Measurements from ENCODE around the gene CLTCL1. TPM values are rescaled to one million over a fixed set of nuclear protein-coding genes. Genes with fewer than 3 reads are reported as not detected.

CLTCL1 gene
- polyA plus RNA-seq, 3 donors from 2014 or later, result 0.06 to 0.37 (median 0.19) TPM

DNA sequence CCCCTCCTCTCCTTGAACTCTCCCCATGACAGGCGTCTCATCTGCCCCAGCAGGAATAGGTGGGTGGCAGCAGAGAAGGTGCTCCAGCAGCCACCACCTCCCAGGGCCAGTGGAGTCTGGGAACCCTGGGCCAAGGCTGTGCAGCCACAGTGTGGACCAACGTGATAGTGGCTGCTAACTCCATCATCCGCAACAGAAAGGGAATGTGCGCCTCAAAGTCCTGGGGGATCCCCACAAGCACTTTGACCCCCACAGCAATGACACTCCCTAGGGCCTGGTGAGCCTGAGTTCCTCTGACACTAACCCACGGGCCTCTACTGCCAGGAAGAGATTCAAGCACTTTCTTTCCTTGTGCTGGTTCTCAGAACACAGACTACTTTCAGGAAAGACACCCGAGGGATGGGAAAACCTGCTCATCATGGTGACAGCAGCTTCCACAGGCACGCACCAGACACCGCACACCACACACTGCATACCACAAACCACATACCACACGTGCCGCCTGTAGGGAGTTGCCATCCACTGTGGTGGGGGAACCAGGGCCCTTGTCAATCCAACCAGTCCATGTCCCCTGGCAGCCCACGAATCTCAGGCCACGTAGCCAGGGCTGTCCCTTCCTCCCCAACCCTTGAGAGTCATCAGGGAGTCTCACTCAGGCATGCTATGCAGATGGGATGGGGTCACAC, 109.6 kb downstream of the CLTCL1 start:
- H3K27ac Mint-ChIP-seq, result no peak overlapping the region
- peaks cover 0 to 3% (median 2%) of the 10 kb centered on the region in 3 donors for H3K27me3 Mint-ChIP-seq (ENCODE audit: low read depth in 3 of 3)
- no peaks in the 10 kb centered on the region for H3K9me3 Mint-ChIP-seq
- no peak for DNase-seq
- peaks cover 6 to 7% of the 10 kb centered on the region in 2 donors for H3K4me1 Mint-ChIP-seq
- peak overlapping the region in 1 of 5 donors; percentile 36 for H3K4me3 Mint-ChIP-seq
- no peaks in the 10 kb centered on the region for H3K36me3 Mint-ChIP-seq

GRCh38 chr22:19180740-19181410, 110.6 kb downstream of the CLTCL1 start:
- no peak overlapping the region for H3K27ac Mint-ChIP-seq
- no peak for DNase-seq

DNA sequence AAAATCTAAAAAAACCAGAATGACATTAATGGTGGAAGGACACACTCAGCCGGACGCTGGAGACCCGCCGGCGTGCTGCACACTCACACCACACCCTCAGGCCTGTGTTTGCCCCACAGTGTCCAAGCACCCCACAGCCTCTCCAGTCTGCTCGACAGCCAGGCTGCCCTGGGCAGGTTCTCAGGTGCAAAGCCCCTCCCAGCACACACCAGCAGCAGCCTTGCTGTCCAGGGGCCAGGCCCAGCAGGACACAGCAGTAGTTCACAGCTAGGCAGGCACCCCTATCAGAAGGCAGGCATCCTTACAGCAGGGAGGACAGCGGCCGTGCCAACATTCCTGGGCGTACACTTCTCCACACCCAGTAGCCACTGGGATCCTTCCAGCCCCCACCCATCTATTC, 111.3 kb downstream of the CLTCL1 start:
- peaks cover 7 to 8% of the 10 kb centered on the region in 2 donors for H3K4me1 Mint-ChIP-seq
- no peak for DNase-seq
- H3K9me3 Mint-ChIP-seq, result no peaks in the 10 kb centered on the region
- H3K36me3 Mint-ChIP-seq, result no peaks in the 10 kb centered on the region
- peaks cover 0 to 3% (median 2%) of the 10 kb centered on the region in 3 donors for H3K27me3 Mint-ChIP-seq (ENCODE audit: low read depth in 3 of 3)
- H3K4me3 Mint-ChIP-seq, result no peak overlapping the region
- no peak overlapping the region for H3K27ac Mint-ChIP-seq

More at GRCh38 chr22:19180740-19181410, 110.6 kb downstream of the CLTCL1 start:
- Mint-ChIP-seq H3K27me3 (ENCODE audit: low read depth in 3 of 3) (peaks cover 0 to 3% (median 2%) of the 10 kb centered on the region in 3 donors), H3K36me3 (no peaks in the 10 kb centered on the region), H3K9me3 (no peaks in the 10 kb centered on the region), H3K4me3 (no peak overlapping the region), H3K4me1 (peaks cover 7 to 8% of the 10 kb centered on the region in 2 donors)

- H3K4me3 Mint-ChIP-seq, result peak overlapping the region; percentile 85 to 97 (median 89)
These were observed 111.9 kb downstream of the CLTCL1 start for GRCh38 chr22:19179497-19180048.

GRCh38 chr22:19178657-19179496, 112.6 kb downstream of the CLTCL1 start, which contains the start of gene SLC25A1:
SLC25A1 (minus strand) TSS chr22:19178736; CDS start chr22:19178673, 63 bp downstream.
- H3K36me3 Mint-ChIP-seq, result no peaks in the 10 kb centered on the region
- no peaks in the 10 kb centered on the region for H3K9me3 Mint-ChIP-seq

More at GRCh38 chr22:19179497-19180048, 111.9 kb downstream of the CLTCL1 start:
- Mint-ChIP-seq H3K27ac (peak overlapping the region; percentile 78 to 94 (median 85)), H3K4me1 (peaks cover 7 to 8% of the 10 kb centered on the region in 2 donors), H3K36me3 (no peaks in the 10 kb centered on the region), H3K27me3 (ENCODE audit: low read depth in 3 of 3) (peaks cover 0 to 3% (median 3%) of the 10 kb centered on the region in 3 donors), H3K9me3 (no peaks in the 10 kb centered on the region)
- DNase-seq, result peak; percentile 47 to 61 (median 60)

DNA sequence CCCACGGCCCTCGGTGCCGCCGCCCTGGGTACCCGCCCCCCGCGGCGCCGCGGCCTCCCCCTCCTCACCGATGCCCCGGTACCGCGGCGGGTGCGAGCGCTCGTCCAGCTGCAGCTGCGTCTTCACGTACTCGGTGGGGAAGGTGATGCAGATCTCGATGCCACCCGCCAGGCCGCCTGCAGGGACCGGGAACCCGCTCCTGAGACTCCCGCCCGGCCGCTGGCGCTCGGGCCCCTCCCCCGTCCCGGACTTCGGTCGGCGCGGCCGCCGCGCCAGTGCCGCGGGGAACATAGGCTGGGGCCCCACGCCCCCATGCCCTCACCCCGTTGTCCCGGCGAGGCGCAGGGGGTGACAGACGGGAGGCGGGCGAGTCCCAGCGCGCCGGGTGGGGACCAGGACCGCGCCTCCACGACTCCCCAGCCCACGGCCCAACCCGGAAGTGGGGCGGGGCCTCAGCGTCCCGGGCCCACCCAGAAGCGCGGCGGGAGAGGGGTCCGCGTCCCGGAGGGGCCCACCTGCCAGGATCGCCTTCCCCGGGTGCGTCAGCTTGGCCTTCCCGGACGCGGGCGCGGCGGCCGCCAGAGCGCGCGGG, 113.4 kb downstream of the CLTCL1 start:
- H3K9me3 Mint-ChIP-seq, result no peaks in the 10 kb centered on the region

More at GRCh38 chr22:19178657-19179496, 112.6 kb downstream of the CLTCL1 start, which contains the start of gene SLC25A1:
- Mint-ChIP-seq H3K27ac (peak within 1 kb of the TSS; percentile 78 to 94 (median 85)), H3K4me3 (peak within 1 kb of the TSS; percentile 85 to 97 (median 89)), H3K4me1 (peaks cover 7 to 8% of the 10 kb centered on the region in 2 donors), H3K27me3 (ENCODE audit: low read depth in 3 of 3) (peaks cover 0 to 6% (median 3%) of the 10 kb centered on the region in 3 donors)
- DNase-seq, result peak; percentile 66 to 74 (median 71)

DNA sequence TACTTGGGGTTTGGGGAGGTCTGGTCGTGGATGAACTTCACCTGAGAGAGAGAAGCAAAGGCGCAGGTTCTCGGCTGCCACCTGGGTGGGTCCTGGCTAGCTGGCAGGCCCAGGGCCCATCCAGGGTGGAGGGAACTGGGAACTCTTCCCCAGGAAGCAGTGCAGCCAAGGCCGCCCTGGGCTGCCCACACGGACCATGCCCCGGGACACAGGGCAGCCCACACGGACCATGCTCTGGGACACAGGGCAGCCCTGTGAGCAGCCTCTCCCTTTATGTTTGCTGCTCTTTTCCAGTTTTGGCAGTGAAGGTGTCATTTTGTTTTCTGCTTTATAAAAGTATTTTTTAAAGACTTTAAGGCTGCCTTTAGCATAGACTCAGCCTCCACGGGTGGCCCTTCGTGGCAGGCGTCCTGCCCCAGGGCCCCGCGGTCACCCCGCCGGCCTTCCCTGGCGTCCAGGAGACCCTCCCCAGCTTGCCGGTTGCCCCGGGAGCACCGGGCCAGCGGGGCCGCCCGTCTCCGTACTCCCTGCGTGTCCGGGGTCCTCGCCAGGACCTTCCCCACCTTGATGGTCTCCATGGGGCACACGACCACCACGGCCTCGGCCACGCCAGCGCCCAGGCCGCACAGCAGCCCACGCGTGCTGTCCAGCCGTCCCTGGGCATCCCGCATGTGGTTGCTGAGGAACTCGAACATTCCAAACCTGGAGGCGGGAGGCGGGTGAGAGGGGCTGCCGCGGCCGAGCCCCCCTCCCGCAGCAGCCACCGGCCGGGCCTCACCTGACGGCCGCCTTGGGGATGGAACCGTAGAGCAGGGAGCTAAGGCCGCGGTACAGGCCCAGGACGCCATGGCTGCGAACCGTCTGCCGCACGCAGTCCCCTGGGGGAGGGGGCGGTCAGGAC, 114.1 kb downstream of the CLTCL1 start:
- peaks cover 17 to 20% of the 10 kb centered on the region in 2 donors for H3K4me1 Mint-ChIP-seq
- H3K9me3 Mint-ChIP-seq, result no peaks in the 10 kb centered on the region
- peak overlapping the region; percentile 69 to 79 (median 71) for H3K4me3 Mint-ChIP-seq
- H3K36me3 Mint-ChIP-seq, result no peaks in the 10 kb centered on the region
- peaks cover 2 to 6% (median 6%) of the 10 kb centered on the region in 3 donors for H3K27me3 Mint-ChIP-seq (ENCODE audit: low read depth in 3 of 3)
- DNase-seq, result no peak
- peak overlapping the region in 2 of 6 donors; percentile 55 to 70 for H3K27ac Mint-ChIP-seq

More for the DNA sequence above, 113.4 kb downstream of the CLTCL1 start:
- H3K36me3 Mint-ChIP-seq, result no peaks in the 10 kb centered on the region
- peak overlapping the region in 2 of 5 donors; percentile 26 to 61 for H3K4me3 Mint-ChIP-seq
- peaks cover 0 to 6% (median 3%) of the 10 kb centered on the region in 3 donors for H3K27me3 Mint-ChIP-seq (ENCODE audit: low read depth in 3 of 3)
- DNase-seq, result peak; percentile 58 to 68 (median 62)
- H3K27ac Mint-ChIP-seq, result no peak overlapping the region
- peaks cover 9 to 13% of the 10 kb centered on the region in 2 donors for H3K4me1 Mint-ChIP-seq

DNA sequence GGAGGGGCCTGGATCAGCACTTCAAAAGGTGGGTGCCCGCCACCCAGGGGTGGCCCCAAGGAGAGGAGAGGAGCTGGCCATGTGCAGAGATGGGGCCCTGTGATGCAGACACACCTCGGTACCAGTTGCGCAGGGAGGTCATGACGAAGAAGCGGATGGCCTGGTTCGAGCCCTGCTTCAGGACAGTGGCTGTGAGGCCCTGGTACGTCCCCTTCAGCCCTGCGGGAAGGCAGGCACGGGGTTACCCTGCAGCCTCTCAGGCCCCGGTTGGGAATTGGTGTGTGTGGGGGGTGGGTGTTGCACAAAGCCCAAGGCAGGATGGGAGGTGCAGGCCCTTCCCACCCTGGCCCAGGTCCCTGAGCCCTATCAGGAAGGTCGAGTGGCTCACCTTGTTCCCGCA, 114.8 kb downstream of the CLTCL1 start:
- no peaks in the 10 kb centered on the region for H3K9me3 Mint-ChIP-seq
- H3K27ac Mint-ChIP-seq, result peak overlapping the region in 2 of 6 donors; percentile 55 to 70
- no peak for DNase-seq
- peaks cover 22 to 25% of the 10 kb centered on the region in 2 donors for H3K4me1 Mint-ChIP-seq
- H3K27me3 Mint-ChIP-seq (ENCODE audit: low read depth in 3 of 3), result peaks cover 2 to 8% (median 6%) of the 10 kb centered on the region in 3 donors
- peak overlapping the region; percentile 68 to 74 (median 70) for H3K4me3 Mint-ChIP-seq
- H3K36me3 Mint-ChIP-seq, result no peaks in the 10 kb centered on the region

DNA sequence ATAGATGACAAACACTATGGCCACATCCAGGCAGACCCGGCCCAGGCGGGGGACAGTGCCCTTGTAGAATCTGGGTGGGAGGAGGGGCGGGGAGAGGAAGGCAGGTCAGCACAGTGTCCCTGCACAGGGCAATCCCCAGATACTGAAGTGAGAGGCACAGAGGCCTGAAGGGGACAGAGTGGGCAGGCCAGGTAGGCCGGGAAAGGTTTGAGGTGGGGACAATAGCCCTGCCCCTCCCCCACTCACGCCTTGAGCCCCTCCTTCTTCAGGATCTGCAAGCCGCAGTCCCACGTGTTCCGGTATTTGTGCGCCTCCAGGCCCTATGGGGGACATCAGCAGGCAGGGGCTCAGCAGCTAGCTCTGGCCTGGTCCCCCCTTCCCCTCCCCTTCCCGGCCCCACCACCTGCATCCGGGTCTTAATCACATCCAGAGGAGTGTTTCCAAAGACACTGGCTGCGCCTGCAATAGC, 115.3 kb downstream of the CLTCL1 start:
- no peaks in the 10 kb centered on the region for H3K9me3 Mint-ChIP-seq
- no peaks in the 10 kb centered on the region for H3K36me3 Mint-ChIP-seq
- H3K27me3 Mint-ChIP-seq (ENCODE audit: low read depth in 3 of 3), result peaks cover 5 to 11% (median 11%) of the 10 kb centered on the region in 3 donors
- DNase-seq, result no peak
- H3K4me3 Mint-ChIP-seq, result peak overlapping the region in 4 of 5 donors; percentile 48 to 69 (median 58)
- peak overlapping the region in 3 of 6 donors; percentile 16 to 54 (median 40) for H3K27ac Mint-ChIP-seq
- H3K4me1 Mint-ChIP-seq, result peaks cover 22 to 29% of the 10 kb centered on the region in 2 donors

DNA sequence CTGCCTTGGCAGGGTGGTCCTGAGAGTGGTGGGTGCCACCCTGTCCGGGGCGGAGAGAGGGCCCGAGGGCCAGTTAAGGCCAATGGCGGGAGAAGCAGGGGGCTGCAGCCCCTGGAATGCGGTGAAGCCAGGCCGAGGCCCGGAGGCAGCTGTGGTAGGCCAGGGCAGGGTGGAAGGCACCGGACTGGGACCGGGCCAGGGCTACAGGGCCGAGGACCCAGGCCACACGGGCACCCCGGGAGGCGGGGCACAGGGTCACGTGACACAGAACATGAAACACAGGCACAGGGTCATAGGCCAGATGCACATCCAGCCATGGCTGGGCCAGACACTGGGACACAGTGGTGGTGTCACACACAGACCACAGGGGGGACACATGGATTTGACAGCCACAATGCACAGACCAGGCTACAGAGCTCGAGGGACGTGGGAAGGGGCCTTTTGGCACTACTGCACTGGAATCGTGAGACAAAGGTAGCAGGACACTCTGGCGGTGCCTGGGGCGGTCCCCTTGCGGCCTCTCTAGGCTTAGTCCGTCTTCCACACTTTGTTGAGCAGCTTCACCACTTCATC, 115.8 kb downstream of the CLTCL1 start:
- no peaks in the 10 kb centered on the region for H3K9me3 Mint-ChIP-seq
- H3K4me3 Mint-ChIP-seq, result peak overlapping the region in 4 of 5 donors; percentile 21 to 66 (median 56)
- no peaks in the 10 kb centered on the region for H3K36me3 Mint-ChIP-seq
- peak overlapping the region in 3 of 6 donors; percentile 16 to 54 (median 40) for H3K27ac Mint-ChIP-seq
- peaks cover 5 to 15% (median 11%) of the 10 kb centered on the region in 3 donors for H3K27me3 Mint-ChIP-seq (ENCODE audit: low read depth in 3 of 3)
- H3K4me1 Mint-ChIP-seq, result peaks cover 26 to 33% of the 10 kb centered on the region in 2 donors
- DNase-seq, result no peak

DNA sequence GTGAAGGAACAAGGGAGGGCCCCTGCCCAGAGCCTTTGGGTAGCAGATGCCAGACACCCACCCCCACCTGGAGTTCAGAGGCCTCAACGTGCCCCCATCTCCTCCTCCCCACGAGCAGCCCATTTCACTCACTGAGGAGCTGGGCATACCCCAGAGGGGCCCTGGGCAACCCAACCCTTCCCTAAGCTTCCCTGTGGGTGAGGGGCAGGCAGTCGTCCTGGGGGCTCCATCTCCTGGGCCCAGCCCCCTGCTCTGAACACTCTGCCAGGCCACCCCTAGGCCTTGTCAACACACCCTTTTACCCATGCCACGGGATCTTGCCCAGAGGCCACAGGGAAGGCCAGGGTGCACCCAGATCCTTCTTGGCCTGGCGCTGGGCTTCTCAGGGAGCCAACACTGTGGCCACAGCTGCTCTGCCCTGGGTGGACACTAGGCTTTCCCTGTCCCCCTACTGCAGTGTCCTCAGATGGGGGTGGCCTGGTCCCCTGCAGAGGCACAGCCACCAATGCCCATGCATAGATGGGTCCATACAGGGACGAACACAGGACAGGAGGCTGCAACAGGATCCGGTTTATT, 116.4 kb downstream of the CLTCL1 start:
- H3K36me3 Mint-ChIP-seq, result no peaks in the 10 kb centered on the region
- H3K27me3 Mint-ChIP-seq (ENCODE audit: low read depth in 3 of 3), result peaks cover 8 to 20% (median 11%) of the 10 kb centered on the region in 3 donors
- H3K27ac Mint-ChIP-seq, result no peak overlapping the region
- no peak for DNase-seq
- H3K4me3 Mint-ChIP-seq, result no peak overlapping the region
- H3K4me1 Mint-ChIP-seq, result peaks cover 32 to 38% of the 10 kb centered on the region in 2 donors
- H3K9me3 Mint-ChIP-seq, result no peaks in the 10 kb centered on the region

Data from immature natural killer cell (primary cell).